GM21526 (cell line): ENCODE results near the gene KCNQ1.

ENCODE experiments used
- ATAC-seq: cut with Tn5 transposase; IDR thresholded peaks from one replicate; pipeline ENCODE4 v1.9.1; 2021; ENCODE audit warnings: moderate library complexity; ENCODE audit not compliant: unreplicated experiment, low FRiP score

Gene KCNQ1, protein sequence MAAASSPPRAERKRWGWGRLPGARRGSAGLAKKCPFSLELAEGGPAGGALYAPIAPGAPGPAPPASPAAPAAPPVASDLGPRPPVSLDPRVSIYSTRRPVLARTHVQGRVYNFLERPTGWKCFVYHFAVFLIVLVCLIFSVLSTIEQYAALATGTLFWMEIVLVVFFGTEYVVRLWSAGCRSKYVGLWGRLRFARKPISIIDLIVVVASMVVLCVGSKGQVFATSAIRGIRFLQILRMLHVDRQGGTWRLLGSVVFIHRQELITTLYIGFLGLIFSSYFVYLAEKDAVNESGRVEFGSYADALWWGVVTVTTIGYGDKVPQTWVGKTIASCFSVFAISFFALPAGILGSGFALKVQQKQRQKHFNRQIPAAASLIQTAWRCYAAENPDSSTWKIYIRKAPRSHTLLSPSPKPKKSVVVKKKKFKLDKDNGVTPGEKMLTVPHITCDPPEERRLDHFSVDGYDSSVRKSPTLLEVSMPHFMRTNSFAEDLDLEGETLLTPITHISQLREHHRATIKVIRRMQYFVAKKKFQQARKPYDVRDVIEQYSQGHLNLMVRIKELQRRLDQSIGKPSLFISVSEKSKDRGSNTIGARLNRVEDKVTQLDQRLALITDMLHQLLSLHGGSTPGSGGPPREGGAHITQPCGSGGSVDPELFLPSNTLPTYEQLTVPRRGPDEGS

GRCh38 chr11:2444821-2445745 lies at the start of gene KCNQ1:
KCNQ1 (plus strand) TSS chr11:2445008; CDS start chr11:2445099, 91 bp downstream.
- no peak for ATAC-seq

GRCh38 chr11:2395211-2395730 lies 49.5 kb upstream of the KCNQ1 start:
- ATAC-seq: no peak

GRCh38 chr11:2395856-2396255 lies 49.0 kb upstream of the KCNQ1 start:
- no peak for ATAC-seq

- ATAC-seq: no peak
Observed at GRCh38 chr11:2396471-2396870, 48.3 kb upstream of the KCNQ1 start.

GRCh38 chr11:2397005-2397404 lies 47.8 kb upstream of the KCNQ1 start:
- ATAC-seq: no peak

GRCh38 chr11:2398664-2399355 lies 46.0 kb upstream of the KCNQ1 start:
- ATAC-seq: no peak

GRCh38 chr11:2399488-2400068 lies 45.2 kb upstream of the KCNQ1 start:
- ATAC-seq: peak; percentile 1

- ATAC-seq: peak; percentile 77
Observed at GRCh38 chr11:2400069-2400761, 44.6 kb upstream of the KCNQ1 start, which contains the start of gene TSSC4. TSSC4 (plus strand) TSS chr11:2400750; CDS start chr11:2402634, 1,884 bp downstream.

- no peak for ATAC-seq
Observed at GRCh38 chr11:2400762-2401435, 43.9 kb upstream of the KCNQ1 start.

- no peak for ATAC-seq
Observed at GRCh38 chr11:2401436-2401984, 43.3 kb upstream of the KCNQ1 start.

DNA sequence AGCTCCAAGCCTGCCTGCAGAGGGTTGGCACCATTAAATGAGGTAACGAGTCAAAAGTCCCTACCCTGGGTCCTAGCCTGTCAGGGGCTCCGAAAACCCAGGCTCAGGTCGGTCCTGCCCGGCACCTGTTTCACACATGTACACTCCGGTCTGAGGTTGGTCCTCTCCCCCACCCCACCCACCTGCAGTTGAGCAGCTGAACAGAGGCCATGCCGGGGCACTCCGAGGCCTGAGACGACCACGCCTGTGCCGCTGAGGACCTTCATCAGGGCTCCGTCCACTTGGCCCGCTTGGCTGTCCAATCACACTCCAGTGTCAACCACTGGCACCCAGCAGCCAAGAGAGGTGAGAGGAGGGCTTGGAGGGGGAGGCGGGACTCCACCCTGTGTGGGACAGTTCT lies 42.7 kb upstream of the KCNQ1 start:
- no peak for ATAC-seq

DNA sequence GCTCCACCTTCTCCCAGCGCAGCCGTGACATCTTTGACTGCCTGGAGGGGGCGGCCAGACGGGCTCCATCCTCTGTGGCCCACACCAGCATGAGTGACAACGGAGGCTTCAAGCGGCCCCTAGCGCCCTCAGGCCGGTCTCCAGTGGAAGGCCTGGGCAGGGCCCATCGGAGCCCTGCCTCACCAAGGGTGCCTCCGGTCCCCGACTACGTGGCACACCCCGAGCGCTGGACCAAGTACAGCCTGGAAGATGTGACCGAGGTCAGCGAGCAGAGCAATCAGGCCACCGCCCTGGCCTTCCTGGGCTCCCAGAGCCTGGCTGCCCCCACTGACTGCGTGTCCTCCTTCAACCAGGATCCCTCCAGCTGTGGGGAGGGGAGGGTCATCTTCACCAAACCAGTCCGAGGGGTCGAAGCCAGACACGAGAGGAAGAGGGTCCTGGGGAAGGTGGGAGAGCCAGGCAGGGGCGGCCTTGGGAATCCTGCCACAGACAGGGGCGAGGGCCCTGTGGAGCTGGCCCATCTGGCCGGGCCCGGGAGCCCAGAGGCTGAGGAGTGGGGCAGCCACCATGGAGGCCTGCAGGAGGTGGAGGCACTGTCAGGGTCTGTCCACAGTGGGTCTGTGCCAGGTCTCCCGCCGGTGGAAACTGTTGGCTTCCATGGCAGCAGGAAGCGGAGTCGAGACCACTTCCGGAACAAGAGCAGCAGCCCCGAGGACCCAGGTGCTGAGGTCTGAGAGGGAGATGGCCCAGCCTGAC lies 41.7 kb upstream of the KCNQ1 start:
- ATAC-seq: no peak

DNA sequence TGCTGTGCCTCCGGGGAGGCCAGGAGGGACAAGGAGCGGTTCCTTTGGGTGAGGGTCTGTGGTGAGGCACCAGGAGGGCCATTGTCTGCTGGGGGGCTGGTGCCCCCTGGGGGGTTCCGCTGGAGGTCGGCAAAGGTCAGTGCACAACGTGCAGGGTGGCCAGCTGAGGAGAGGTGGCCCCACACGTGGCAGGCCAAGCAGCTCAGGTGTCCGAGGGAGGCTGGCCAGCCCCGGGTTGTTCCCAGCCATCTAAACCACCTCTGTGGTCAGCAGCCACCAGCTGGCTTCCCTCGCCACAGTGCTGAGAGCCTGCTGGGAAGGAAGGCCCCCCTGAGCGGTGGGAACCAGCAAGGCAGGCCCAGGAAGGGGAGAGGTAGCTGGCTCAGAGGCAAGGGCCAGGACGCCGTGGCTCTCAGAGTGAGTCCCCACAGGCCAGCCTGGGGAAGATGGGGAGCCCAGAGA lies 40.0 kb upstream of the KCNQ1 start:
- ATAC-seq: no peak

GRCh38 chr11:2406451-2406850 lies 38.4 kb upstream of the KCNQ1 start:
- no peak for ATAC-seq

- no peak for ATAC-seq
Observed at GRCh38 chr11:2406878-2407410, 37.9 kb upstream of the KCNQ1 start.

- no peak for ATAC-seq
Observed at GRCh38 chr11:2408671-2409070, 36.1 kb upstream of the KCNQ1 start.

- no peak for ATAC-seq
Observed at GRCh38 chr11:2409126-2409525, 35.7 kb upstream of the KCNQ1 start.
